NCI-H82 (cell line): ENCODE results near the gene BPI.
A peak's percentile ranks its signal among the peaks of the same experiment; 100 is the strongest.
"Not testable (repeated sequence)": the region's sequence is repeated elsewhere in the genome, so short reads cannot be mapped to it uniquely, and the experiment has no call there.

Experiments used
- DNase-seq: peaks from one replicate; lab custom pipeline; 2025; lab: John Stamatoyannopoulos, UW

The BPI gene

GRCh38 chr20:38304845-38305447, 990 bp downstream of the BPI start:
- DNase-seq: peak; percentile 87

- no peak for DNase-seq
Observed at GRCh38 chr20:38305541-38305940, 1.6 kb downstream of the BPI start.

GRCh38 chr20:38306379-38306778, 2.4 kb downstream of the BPI start:
- no peak for DNase-seq

GRCh38 chr20:38307371-38308046, 3.6 kb downstream of the BPI start:
- DNase-seq: peak; percentile 57

GRCh38 chr20:38308047-38308438, 4.1 kb downstream of the BPI start:
- peak; percentile 38 for DNase-seq

- no peak for DNase-seq
Observed at GRCh38 chr20:38308447-38308846, 4.5 kb downstream of the BPI start.

GRCh38 chr20:38311091-38311490, 7.1 kb downstream of the BPI start:
- DNase-seq: no peak

GRCh38 chr20:38311491-38311890, 7.5 kb downstream of the BPI start:
- no peak for DNase-seq

GRCh38 chr20:38313676-38314075, 9.7 kb downstream of the BPI start:
- no peak for DNase-seq

- not testable (repeated sequence) for DNase-seq
Observed at GRCh38 chr20:38314350-38314749, 10.4 kb downstream of the BPI start.

GRCh38 chr20:38315290-38315966, 11.5 kb downstream of the BPI start:
- peak; percentile 90 for DNase-seq

- peak; percentile 45 for DNase-seq
Observed at GRCh38 chr20:38316341-38316740, 12.4 kb downstream of the BPI start.

GRCh38 chr20:38317422-38317821, 13.5 kb downstream of the BPI start:
- no peak for DNase-seq

GRCh38 chr20:38320221-38320620, 16.3 kb downstream of the BPI start:
- DNase-seq: no peak

- peak; percentile 87 for DNase-seq
Observed at GRCh38 chr20:38321959-38322598, 18.1 kb downstream of the BPI start.

- DNase-seq: no peak
Observed at GRCh38 chr20:38324159-38324558, 20.2 kb downstream of the BPI start.

GRCh38 chr20:38325167-38325566, 21.2 kb downstream of the BPI start:
- peak; percentile 25 for DNase-seq

- peak; percentile 83 for DNase-seq
Observed at GRCh38 chr20:38325905-38326304, 21.9 kb downstream of the BPI start.

- DNase-seq: no peak
Observed at GRCh38 chr20:38326309-38326708, 22.4 kb downstream of the BPI start.

- no peak for DNase-seq
Observed at GRCh38 chr20:38330638-38331037, 26.7 kb downstream of the BPI start.

- no peak for DNase-seq
Observed at GRCh38 chr20:38331245-38331644, 27.3 kb downstream of the BPI start.

GRCh38 chr20:38331814-38332213, 27.9 kb downstream of the BPI start:
- DNase-seq: no peak

GRCh38 chr20:38334016-38334415, 30.1 kb downstream of the BPI start:
- no peak for DNase-seq
